Activated CD4-positive, alpha-beta T cell treated with anti-CD3 and anti-CD28 coated beads, Interleukin-2, amount 50 U/mL, for 48 hours (primary cell): ENCODE results near the gene NANOGP8.
"Not testable (repeated sequence)": the region's sequence is repeated elsewhere in the genome, so short reads cannot be mapped to it uniquely, and the experiment has no call there.

Experiments used
- DNase-seq, 2 experiments: peaks; one replicate each; pipeline ENCODE4 v3.0.0-alpha.2; 2020

The NANOGP8 gene

GRCh38 chr15:35092311-35092710, 7.2 kb upstream of the NANOGP8 start:
- no peak for DNase-seq

DNA sequence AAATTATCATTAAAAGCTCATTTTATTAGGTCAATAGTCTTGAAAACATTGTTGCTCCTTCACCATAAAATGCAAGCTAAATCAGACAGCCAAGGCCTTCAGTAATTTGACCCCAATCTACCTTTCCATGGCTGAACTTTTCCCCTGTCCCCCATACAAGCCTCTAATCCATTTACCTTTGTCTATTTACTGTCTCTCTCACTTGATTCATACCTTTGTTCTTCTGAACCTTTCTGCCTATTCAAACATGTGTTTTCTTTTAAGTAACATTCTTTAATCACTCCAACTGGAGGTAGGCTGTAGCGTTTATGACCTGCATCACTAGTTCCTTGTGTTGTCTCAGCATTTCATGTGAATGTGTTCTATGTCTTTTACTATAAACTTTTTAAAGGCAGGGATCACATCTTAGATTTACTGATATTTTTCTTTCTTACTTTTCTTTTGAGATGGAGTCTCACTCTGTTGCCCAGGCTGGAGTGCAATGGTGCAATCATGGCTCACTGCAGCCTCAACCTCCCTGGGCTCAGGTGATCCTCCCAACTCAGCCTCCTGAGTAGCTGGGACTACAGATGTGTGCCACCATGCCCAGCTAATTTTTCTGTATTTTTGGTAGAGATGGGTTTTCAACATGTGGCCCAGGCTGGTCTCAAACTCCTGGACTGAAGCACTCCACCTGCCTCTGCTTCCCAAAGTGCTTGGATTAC, 5.2 kb upstream of the NANOGP8 start:
- no peak for DNase-seq

DNA sequence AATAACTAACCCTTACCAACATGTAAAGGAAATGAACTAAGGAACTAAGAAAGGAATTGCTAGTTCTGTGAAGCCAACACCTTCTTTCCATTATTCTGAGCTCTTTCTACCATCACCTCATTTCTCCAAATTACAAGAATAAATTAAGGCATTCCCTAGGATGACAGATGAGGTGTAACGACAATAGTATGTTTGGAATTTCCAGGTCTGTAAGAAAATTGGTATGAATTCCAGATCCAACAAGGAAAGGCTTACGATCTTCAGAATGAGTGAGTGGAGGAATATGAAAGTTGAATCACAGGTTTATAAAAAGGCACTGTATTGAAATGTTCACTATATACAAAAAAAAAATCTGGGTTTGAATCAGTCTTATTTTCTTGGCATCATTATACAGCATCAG, 4.5 kb upstream of the NANOGP8 start:
- no peak for DNase-seq

DNA sequence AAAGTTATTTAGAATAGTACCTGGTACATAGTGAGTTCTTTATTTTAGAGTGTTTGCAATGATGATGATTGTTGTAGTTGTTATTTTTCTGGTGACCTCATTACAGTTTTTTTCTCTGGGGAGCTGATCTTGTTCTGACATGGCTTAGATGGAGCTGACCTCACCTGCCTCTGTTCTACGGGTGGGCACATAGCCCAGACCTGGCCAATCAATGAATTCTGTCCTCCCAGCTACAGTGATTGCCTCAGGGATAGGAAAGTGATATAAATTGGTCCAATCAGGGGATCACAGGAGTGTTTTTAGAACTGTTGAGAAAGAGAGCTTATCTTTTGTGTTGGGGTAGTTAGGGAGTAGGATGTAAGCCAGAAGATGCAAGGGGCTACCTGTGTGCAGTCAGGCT, 3.2 kb upstream of the NANOGP8 start:
- no peak for DNase-seq

DNA sequence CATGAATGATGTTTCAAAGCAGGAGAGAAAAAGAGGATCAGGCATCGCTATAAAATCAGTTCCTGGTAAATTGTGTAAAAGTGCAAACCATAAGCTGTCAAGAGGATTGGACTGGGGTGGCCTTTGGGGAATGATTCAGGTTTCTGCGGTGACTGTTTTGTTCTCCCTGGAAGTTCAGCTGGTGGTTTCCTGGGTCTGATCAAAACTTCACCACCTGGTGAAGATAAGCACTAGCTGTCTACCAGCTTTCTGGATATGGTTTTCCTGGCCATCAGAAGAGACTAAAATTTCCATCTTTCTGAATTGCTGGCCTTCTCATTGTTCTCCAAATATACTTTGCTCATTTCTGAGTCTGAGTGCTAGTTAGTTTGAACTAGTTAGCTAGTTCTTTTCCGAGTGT, 2.7 kb upstream of the NANOGP8 start:
- no peak for DNase-seq

- not testable (repeated sequence) for DNase-seq
Observed at GRCh38 chr15:35082371-35083348, 2.4 kb downstream of the NANOGP8 start.

- not testable (repeated sequence) for DNase-seq
Observed at GRCh38 chr15:35081626-35082365, 3.3 kb downstream of the NANOGP8 start.

- no peak for DNase-seq
Observed at GRCh38 chr15:35080226-35080625, 4.9 kb downstream of the NANOGP8 start.

DNA sequence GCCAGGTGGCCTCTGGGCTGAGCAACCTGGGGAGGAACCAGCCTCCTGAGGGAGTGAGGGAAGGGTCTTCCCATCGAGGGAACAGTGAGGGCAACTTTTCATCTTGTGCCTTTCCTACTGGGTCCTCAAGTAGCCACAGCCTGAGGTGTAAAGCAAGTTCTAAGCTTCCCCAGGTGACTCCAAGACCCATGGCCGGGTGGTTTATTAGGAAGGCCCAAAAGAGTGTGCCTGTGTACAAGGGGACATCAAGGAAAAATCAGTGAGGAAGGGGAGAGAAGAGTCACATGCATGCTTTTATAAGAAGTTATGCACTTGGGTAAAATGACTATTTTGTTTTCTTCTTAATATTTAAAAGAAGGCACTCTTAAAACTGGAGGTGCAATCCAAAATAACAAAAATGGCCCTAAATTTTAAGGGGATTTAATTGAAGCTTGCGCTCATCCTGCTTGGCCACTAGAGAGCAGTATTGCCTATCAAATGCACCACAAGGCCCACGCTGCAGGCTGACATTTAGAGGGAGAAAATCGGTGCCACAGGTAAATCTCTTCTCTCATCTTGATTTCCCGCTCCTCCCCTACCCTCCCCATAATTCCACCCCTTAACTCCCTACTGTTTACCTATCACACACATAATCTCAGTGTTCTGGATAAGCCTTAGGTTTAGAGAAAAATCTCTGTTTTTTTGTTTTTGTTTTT, 6.7 kb downstream of the NANOGP8 start:
- DNase-seq = peak; percentile 10 to 26

DNA sequence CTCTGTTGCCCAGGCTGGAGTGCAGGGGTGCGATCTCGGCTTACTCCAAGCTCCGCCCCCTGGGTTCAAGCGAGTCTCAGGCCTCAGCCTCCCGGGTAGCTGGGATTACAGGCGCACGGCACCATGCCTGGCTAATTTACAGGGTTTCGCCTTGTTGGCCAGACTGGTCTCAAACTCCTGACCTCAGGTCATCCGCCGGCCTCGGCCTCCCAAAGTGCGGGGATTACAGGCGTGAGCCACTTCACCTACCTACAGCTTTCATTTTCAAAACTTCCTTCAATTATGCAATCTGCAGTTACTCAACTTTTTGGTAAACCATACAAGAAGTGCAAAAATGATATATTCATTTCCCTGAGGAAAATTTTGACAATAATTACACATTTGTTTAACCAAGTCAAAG, 14.0 kb downstream of the NANOGP8 start:
- no peak for DNase-seq

DNA sequence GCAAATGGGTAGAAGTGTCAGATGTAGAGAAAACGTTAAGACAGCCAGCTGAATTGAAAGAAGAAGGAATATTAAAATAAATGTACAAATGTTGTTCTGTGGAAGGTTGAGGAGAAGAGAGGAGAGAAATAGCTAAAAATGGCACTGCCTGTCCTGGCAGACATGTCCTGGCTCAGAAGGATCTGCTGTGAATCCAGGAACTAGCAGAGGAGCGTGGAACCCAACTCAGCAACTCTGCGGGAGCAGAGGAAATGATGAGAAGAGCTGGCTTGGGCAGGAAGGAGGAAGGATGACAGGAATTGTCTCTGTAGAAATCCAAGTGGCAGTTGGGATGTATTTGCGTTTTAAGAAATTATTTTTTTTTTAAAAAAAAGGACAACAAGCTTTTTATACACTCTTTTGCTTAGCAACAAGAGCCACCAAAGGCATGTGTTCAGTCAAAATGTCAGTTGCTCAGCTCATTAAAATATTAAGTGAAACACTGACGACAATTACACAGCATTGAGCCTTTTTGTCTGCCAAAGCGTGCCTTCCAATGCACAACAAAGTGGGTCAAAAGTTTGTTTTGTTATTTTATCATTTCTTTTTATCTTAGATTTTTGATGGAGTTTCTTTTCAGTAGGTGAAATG, 16.1 kb downstream of the NANOGP8 start:
- DNase-seq = no peak

DNA sequence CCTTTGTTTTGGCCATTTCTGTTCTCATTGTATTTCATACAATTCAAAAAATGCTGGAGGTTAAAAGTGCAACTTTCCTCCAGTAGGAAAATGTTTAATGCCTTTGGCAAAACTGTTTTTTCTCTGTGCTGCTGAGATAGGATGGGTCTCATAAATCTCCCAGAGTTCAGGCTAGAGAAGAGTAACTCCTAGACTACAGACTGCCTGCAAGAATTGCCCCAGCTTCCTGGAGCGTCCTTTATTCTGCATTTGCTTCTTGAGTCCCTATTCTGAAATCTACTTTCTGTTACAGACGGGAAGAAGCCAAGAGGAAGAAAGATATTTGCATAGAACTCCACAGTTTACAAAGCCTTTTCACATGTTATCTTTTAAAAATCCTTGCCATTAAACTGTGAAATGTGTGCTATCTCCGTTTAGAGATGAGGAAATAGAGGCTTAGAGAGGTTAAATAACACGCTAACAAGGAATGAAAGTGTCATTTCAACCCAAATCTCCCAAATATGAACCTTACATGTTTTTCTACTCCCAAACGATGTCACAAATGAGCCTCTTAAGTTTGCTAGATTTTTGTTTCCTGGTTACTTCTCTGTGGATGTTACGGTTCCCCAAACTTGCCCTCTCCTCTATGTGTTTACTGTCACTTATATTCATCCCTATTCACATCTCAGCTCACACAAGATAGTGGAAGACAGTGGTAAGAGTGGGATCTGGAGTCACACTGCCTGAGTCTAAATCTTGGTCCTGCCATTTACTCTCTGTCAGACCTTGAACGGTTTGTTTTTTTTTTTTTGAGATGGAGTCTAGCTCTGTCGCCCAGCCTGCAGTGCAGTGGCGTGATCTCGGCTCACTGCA, 17.4 kb downstream of the NANOGP8 start:
- no peak for DNase-seq

GRCh38 chr15:35066094-35066493, 19.0 kb downstream of the NANOGP8 start:
- DNase-seq = no peak

GRCh38 chr15:35064576-35065190, 20.4 kb downstream of the NANOGP8 start:
- DNase-seq = no peak

DNA sequence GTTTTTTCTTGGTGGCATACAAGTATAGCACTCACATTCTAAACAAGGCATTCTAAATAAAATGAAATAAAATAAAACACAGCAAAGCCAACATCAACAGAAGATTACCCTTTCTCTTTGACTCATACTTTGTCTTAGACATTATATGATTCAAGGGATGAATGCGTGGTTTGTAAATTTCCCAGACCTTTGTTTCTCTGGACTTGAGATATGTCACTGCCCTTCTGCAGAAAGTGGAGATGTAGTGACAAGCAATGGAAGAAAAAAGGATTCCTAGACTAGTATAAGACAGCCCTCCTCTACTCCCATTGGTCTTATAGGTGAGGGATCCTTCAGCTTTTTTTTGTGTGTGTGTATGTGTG, 22.4 kb downstream of the NANOGP8 start:
- DNase-seq = no peak

- no peak for DNase-seq
Observed at GRCh38 chr15:35061825-35062737, 23.0 kb downstream of the NANOGP8 start.

- DNase-seq = no peak
Observed at GRCh38 chr15:35061161-35061824, 23.8 kb downstream of the NANOGP8 start.

DNA sequence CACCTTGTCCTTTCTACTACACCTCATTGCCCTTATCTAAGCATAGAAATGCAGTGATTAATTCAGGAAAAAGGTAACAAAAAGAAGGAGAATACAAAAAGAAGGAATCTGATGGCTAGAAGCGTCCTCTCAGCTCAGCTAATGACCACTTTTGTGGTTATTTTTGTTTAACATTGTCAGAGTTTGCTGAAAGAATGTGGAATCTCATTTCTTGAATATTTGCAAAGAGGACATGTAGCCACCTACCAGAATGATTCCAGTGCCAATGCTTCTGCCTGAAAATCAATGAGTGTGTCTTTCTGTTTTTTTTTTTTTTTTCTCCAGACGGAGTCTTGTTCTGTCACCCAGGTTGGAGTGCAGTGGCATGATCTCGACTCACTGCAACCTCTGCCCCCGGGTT, 24.5 kb downstream of the NANOGP8 start:
- DNase-seq = no peak

DNA sequence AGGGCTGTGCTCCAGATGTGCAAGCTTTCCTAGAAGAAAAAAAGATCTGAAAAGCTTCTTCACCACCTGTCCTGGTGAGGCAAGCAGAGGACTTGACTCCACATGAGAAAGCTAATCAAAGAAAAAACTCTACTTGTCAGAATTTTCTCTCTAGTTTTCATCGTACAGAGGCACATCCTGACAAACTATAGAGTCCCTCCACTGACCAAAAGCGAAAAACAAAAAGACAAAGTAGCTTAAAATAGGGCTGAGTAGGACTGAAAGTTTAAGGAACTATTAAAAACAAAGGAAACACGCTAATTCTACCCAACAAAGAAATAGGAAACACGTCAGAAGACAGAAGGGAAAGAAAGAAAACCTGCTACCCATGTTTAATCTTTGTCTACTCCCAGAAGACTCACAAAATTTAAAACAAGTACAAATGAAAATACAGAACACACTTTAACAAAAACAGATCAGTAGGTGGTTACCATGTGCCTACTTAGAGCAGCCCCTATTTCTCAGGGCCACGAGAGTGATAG, 26.5 kb downstream of the NANOGP8 start:
- no peak for DNase-seq
